Fibroblast of peridontal ligament (primary cell): ENCODE data around the gene TPSB2.
"Not testable (repeated sequence)": the region's sequence is repeated elsewhere in the genome, so short reads cannot be mapped to it uniquely, and the experiment has no call there.

ENCODE experiments used
- DNase-seq: peaks from one replicate; pipeline ENCODE4 v3.0.0-alpha.2; 2010; ENCODE audit errors: extremely low read depth

TPSB2 gene

DNA sequence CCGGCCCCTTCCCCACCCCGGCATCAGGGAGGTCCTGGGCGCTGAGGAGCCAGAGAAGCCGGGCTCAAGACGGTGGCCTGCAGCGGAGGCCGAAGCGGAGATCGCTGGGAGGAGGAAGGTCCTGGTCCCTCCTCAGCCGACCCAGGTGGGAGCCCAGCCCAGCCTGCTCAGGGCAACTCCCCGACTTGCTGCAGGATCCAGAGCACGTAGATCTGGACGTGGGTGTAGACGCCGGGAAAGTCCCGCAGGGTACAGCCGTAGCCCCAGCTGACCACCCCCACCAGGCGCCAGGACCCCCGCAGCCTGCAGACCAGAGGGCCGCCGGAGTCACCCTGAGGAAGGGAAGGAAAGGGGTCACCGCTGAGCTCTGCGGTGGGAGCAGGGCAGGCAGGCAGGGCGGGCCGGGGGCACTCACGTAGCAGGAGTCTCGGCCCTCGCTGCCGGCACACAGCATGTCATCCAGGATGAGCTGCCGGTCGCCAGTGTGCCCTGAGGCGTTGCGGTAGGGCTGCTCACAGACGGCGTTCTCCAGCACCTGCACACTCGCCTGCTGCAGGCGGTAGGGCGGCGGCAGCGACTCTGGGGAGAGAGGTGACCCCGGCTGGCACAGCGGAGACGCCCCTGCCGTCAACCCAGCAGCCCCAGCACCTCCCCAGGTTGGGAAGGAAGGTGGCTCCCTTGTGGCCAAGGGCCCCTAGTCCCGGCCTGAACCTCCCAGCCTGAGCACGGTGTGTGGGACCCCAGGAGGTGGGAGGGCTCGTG lies 31.3 kb upstream of the TPSB2 start:
- DNase-seq, result no peak

DNA sequence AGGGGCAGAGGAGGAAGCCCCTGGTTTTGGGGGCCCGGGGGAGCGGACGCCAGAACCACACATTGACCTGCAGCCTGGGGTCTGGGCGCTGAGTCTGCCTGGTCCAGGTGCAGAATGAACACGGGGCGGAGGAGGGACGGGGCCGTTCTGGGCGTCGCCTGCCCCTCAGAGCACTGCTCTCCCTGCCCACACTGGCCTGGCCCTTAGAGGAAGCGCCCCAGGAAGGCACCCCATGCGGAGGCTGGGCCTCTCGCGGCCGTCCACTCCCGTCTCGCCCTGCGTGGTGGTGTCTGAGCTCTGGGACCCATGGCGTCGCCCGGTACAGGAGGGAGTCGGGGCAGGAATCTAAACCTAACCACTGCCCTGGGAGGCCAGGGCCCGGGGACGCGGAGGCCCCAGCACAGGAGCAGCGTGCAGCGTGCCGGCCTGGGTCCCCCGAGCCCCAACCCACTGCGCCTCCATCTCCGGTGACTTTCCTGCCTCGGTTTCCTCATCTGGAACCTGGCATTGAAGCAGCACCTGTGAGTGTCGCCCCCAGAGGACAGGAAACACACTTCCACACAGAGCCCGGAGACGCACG lies 30.2 kb upstream of the TPSB2 start:
- no peak for DNase-seq

DNA sequence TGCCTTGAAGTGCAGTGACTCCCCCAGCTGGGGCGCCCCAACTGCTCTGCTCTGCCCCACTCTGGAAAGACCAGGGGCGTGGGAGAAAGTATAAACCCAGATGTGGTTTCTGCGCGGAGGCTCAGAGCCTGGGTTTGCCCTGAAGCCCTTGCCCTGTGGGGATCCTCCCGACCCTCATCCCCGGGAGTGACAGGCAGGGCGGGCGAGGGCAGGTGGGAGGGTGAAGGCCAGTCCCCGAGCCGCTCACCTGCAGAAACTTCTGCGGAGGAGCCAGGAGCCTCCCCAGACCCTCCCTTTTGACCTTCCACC lies 29.7 kb upstream of the TPSB2 start:
- DNase-seq, result no peak

DNA sequence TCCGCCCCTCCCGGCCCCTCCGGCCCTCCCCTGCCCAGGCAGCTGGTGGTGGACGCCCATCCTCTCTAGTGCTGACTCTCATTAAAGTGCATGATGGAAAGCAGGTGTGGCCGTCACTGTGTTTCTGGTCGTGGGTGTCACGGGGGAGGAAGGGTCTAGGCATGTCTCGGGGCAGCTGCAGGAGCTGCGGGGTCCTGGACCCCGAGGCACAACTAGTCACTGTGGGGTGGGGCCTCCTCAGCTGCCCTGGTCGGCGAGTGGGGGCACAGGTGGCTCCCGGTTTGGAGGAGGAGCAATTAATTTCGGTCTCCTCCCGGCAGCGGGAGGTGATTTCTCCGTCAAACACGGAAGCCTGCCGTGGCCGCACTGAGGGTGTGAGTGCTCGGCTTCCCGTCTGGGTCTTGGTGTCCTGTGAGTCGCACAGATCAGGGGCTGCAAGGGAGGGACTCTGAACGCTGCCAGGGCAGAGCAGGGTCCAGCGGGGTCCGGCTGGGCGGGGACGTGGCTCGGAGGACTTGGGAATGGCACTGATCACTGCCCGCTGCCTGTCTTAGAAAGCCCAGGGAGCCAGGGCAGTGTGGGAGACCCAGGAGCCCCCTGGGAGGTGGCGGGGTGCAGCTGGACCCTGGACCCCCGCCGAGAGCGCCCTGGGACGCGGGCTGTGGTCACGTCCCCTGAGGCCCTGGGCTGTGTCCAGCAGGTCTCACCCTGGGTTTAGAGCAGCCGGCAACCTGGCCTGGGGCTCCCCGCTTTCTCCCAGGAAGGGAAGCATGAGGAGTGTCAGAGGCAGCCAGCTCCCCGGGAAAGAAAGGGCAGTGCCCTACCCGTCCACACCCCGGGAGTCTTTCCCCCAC lies 29.1 kb upstream of the TPSB2 start:
- no peak for DNase-seq

DNA sequence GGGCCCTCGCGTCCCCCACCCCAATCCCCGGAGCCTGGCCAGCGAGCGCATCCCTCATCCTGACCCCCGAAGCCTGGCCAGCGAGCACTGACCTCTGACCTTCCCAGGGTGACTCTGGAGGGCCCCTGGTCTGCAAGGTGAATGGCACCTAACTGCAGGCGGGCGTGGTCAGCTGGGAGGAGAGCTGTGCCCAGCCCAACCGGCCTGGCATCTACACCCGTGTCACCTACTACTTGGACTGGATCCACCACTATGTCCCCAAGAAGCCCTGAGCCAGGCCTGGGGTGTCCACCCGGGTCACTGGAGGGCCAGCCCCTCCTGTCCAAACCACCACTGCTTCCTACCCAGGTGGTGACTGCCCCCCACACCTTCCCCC lies 28.2 kb upstream of the TPSB2 start:
- no peak for DNase-seq

DNA sequence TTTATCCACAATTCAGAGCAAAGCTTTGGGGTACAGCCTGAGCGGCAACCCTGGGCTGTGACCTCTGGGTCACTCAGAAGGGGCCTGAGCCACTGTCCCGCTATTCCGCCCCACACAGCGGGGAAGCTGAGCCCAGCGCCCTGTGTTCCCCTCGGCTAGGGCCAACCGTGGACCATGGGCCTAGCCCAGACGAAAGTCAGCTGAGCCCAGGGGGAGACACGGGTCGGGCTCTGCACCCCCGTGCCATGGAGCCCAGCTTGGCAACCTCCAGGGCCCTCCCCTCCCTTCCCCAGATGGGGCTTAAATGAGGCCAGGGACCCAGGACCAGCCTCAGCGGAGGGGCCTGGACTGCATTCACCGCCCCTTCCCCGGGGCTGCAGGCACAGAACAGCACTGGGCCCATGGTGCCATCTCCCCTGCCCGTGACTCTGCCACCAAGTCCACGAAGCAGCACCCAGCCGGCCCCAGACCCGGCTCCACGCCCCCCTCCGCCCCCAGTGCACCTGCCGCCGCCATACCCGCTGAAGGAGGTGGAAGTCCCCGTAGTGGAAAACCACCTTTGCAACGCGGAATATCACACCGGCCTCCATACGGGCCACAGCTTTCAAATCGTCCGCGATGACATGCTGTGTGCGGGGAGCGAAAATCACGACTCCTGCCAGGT lies 27.7 kb upstream of the TPSB2 start:
- no peak for DNase-seq

DNA sequence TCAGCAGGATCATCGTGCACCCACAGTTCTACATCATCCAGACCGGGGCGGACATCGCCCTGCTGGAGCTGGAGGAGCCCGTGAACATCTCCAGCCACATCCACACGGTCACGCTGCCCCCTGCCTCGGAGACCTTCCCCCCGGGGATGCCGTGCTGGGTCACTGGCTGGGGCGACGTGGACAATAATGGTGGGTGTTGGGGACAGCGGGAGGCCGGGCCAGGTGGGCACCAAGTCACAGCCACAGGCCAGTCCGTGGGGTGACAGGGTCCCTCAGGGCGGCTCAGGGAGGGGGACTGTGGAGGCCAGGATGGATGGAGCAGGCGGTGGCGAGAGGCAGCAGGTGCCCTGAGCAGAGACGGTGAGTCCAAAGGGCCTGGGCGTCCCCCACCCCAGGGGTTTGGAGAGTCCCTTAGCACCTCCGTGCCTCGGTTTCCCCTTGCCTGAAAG lies 26.9 kb upstream of the TPSB2 start:
- no peak for DNase-seq

DNA sequence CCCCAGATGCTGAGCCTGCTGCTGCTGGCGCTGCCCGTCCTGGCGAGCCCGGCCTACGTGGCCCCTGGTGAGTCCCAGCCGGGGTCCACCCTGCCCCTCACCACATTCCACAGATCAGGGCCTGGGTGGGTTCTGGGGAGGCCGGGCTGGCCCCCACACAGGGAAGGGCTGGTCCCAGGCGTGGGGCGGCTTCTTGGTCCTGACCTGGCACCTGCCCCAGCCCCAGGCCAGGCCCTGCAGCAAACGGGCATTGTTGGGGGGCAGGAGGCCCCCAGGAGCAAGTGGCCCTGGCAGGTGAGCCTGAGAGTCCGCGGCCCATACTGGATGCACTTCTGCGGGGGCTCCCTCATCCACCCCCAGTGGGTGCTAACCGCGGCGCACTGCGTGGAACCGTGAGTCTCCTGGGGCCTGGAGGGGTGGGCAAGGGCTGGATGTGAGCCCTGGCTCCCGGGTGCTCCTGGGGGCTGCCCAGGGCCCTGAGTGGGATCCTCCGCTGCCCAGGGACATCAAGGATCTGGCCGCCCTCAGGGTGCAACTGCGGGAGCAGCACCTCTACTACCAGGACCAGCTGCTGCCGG lies 26.4 kb upstream of the TPSB2 start:
- DNase-seq, result not testable (repeated sequence)

DNA sequence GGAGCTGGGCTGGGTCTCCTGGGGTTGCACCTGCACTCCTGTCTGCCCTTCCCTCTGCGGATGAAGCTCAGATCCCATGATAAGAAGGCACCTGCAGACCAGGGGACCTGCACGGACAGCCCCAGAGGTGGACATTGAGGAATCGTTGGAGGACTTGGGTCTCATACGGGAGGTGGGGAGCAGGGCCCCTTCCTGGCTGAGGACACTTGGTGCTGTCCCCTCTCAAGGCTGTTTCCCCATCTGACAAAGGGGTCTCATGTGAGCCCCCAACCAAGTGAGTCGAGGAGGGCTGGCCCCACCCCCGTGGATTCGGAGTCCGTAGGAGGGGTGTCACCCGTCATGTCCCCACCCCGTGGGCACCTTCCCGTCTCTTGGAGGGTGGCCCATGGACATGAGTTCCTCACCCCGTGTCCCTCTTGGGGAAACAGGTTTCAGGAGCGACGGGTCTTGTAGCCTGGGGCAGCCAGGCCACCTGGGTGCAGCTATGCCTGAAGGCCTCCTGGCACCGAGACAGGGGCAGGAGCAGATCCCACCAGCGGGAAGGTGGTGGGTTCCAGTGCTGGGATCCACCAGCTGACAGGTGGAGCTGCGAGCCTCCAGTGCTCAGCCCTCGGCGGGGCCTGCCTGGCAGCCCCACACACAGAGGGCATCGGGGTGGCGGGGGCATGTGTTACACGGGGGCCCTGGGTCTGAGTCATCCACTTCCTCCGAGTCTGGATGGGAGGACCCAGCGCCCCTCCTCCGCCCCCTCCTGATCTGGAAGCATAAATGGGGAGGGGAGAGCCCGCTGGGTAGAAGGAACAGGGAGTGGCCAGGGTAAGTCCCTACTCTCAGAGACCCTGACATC lies 25.5 kb upstream of the TPSB2 start, which contains the start of gene TPSD1:
Gene TPSD1 (plus strand): TSS at position 794 of the 847 bp plus-strand sequence. CDS start 212 bp downstream, outside the sequence.
- DNase-seq, result not testable (repeated sequence)

DNA sequence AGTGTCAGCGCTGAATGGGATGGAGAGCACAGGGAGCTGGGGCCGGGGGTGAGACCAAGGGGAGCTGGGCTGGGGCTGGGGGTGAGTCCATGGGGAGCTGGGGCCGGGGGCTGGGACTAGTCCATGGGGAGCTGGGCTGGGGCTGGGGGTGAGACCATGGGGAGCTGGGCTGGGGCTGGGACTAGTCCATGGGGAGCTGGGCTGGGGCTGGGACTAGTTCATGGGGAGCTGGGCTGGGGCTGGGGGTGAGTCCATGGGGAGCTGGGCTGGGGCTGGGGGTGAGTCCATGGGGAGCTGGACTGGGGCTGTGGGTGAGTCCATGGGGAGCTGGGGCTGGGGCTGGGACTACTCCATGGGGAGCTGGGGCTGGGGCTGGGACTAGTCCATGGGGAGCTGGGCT lies 24.8 kb upstream of the TPSB2 start:
- DNase-seq, result not testable (repeated sequence)

DNA sequence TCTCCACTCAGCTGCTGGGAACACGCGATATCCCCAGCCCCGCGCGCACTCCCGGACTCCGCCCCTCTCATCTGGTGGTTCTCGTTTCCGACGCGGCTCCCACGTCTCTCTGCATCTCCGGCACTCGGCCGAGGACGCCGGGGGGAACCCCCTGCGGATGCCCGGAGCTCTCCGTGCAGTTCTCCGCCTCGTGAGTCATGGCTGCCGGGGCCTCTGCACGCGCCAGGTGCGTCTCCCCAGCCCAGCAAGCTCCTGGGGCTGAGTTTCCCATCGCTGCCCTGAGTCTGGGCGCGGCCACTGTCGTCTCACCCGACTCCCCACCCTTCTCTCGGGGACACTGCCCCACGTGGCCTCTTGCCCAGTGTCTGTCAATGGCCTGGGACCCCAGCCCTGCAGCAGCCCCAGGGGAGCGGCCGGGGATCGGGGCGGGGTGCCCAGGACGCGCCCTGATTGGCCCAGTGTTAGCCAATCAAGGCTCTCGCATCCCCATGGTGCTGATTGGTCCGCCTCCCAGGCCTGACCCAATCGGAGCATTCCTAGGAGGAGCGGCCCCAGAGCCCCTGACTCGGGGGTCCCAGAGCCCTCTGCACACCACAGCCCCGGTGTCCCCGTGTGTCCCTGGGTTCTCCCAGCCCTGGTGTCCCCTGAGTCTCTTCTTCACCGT lies 23.8 kb upstream of the TPSB2 start:
- not testable (repeated sequence) for DNase-seq

DNA sequence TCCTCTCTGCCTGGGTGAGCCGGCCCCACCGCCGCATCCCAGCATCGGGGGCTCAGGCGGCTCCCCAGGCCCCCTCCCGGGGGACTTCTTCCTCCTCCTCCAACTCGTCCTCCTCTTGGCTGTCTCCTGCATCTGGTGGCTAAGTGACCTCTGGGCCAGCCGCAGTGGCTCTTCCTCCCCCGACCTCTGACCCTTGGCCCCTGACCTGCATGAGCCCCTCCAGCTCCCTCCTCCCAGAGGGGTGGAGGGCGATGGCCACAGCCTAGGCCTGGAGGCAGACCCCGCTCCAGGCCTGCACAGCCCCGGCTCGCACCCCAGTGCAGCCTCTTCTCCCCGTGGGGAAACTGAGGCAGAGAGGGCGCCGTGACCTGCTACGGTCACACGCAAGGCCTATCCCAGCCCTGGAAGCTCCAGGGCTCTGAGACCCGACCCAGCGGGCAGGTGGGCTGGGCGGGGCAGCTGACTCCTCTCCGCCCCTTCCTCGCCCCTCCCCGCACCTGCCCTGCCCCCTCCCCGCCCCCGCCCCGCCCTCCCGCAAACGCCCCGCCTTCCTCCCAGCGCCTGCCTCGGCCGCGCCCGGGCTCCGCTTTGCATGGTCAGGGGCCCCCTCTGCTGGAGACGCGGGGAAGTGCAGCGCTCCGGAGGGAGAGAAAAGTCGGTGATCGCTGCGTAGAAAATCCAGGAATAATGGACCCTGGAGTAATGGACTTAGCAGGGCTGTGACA lies 19.2 kb upstream of the TPSB2 start:
- DNase-seq, result not testable (repeated sequence)

DNA sequence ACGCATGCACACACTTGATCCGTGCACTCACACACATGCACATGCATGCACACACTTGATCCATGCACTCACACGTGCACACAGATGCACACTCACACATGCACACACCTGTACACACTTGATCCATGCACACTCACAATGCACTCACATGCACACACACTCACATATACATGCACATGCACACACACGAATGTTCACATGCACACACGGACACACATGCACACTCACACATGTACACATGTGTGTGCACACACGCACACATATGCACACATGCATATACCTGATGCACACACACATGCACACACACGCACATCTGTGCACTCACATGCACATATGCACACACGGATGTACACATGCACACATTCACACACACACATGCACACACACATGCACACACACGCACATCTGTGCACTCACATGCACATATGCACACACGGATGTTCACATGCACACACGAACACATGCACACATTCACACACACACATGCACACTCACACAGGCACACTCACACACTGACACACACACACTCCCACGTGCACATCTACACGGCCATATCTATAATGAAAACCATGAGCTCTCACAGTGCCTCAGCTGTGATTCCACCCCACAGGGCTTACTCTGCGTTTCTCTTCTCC lies 18.0 kb upstream of the TPSB2 start:
- DNase-seq, result not testable (repeated sequence)

DNA sequence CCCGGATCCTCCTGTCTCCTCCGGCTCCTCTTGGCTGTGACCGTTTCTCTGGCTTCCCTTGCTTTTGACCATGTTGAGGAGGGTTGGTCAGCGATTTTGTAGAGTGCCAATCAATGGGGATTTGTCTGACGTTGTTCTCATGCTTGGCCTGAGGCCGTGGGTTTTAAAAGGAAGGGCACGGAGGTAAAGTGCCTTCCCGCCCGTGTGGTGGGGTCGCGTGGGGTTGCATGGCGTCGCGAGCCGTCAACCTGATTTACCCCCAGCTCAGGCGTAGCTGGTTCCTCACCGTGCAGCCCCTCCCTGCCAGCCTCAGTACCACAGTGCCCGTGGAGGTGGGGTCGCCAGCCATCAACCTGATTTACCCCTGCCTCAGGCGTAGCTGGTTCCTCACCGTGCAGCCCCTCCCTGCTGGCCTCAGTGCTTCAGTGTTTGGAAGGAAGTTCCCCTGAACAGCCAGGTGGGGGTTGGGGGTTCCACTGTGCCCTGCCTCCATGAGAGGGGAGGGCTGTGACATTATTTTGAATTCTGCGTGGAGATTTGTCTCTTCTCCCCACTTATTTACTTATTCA lies 15.6 kb upstream of the TPSB2 start:
- DNase-seq, result no peak

DNA sequence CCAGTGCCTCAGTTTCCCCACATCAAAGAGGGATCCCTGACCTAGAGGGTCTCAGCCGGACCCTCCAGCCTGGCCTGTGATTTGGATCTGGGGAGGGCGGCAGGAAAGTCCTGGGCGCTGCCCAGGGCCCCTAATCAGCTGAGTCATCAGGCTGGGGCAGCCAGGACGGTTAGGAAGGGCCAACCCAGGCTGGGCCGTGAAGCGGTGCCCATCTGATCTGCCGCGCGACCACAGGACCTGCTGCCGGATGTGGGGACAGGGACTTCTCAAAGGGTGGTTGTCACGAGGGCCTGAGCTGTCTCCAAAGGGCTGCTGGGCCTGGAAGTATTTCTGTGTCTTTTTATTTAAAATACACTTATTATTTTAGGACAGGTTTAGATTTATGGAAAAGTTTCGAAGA lies 14.9 kb upstream of the TPSB2 start:
- no peak for DNase-seq

DNA sequence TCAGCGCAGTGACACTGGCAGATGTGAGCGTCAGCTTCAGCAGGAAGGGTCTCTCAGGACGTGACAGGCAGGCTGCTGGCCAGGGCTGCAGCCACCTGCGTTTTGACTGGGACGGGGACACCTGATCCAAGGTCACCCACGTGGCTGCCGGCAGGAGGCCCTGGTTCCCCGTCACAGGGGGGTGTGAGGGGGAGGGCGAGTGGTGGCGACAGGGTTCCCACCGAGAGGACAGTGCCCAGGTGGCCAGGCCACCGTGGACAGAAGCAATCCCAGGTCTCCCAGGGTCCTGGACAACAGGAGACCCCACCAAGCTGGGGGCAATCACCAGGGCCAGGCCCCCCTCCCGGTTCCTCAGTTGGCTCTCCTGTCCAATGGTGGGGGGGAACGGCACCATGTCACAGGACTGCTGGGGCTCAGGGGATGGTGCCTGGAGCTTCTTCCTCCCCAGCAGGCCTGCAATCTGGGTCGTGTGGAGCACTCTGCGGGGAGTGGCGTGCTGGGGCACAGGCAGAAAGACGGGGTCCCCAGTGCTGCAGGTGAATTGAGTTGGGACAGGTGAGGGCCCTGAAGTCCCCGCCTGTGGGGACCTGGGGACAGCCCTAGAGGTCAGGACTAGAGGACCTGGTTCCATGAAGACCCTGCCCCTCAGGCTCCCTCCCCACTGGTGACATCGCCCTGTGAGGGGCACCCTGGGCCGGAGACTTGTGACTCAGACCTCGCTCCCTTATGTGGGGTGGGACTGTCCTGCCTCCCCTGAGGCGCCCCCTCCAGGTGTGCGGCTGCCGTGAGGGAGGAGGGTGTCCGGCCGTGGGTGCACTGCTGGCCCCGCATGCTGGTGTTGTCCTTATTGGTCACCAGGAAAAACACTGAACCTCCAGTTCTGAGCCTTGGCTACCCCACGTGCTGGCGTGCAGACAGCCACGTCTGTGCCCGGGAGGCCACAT lies 14.2 kb upstream of the TPSB2 start:
- not testable (repeated sequence) for DNase-seq

DNA sequence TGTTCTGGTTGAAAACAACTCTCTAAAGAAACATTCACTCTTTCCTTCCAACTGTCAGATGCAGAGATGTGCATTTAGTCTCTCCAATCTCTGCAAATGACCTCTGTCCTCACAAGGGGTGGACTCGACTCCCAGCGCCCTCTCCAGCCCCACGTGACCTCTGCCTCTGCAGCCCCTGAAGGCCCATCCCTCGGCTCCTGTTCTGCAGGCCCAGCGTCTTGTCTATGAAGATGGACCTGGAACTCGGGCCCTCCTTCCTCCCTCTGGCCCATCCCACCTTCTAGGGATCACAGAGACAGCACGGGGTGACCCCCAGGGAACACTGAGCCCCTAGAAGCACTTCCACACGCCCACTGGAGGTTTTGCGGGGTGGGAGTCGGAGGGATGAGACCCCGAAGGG lies 13.4 kb upstream of the TPSB2 start:
- DNase-seq, result not testable (repeated sequence)

DNA sequence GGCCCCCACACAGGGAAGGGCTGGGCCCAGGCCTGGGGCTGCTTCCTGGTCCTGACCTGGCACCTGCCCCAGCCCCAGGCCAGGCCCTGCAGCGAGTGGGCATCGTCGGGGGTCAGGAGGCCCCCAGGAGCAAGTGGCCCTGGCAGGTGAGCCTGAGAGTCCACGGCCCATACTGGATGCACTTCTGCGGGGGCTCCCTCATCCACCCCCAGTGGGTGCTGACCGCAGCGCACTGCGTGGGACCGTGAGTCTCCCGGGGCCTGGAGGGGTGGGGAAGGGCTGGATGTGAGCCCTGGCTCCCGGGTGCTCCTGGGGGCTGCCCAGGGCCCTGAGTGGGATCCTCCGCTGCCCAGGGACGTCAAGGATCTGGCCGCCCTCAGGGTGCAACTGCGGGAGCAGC lies 11.1 kb upstream of the TPSB2 start:
- DNase-seq, result not testable (repeated sequence)
